ENCODE results near the gene DIO1.
"Not testable (repeated sequence)": the region's sequence is repeated elsewhere in the genome, so short reads cannot be mapped to it uniquely, and the experiment has no call there.

DNA sequence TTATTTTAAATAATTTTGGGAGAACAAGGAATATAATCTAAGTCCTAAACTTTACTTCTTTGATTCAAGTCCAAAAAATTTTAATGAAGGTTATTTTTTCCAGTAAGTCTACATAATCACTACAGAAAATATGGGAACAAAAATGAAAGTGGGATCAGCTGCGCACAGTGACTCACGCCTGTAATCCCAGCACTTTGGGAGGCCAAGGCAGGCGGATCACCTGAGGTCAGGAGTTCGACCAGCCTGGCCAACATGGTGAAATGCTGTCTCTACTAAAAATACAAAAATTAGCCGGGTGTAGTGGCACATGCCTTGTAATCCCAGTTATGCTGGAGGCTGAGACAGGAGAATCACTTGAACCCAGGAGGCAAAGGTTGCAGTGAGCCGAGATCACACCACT is 10.4 kb upstream of the DIO1 start:
- not testable (repeated sequence) for TF ChIP-seq POLR2AphosphoS5 (IDR thresholded peaks at IDR 0.05); POLR2A (IDR thresholded peaks at IDR 0.05; ENCODE audit: low read depth)
- TF ChIP-seq, protein P1, sequence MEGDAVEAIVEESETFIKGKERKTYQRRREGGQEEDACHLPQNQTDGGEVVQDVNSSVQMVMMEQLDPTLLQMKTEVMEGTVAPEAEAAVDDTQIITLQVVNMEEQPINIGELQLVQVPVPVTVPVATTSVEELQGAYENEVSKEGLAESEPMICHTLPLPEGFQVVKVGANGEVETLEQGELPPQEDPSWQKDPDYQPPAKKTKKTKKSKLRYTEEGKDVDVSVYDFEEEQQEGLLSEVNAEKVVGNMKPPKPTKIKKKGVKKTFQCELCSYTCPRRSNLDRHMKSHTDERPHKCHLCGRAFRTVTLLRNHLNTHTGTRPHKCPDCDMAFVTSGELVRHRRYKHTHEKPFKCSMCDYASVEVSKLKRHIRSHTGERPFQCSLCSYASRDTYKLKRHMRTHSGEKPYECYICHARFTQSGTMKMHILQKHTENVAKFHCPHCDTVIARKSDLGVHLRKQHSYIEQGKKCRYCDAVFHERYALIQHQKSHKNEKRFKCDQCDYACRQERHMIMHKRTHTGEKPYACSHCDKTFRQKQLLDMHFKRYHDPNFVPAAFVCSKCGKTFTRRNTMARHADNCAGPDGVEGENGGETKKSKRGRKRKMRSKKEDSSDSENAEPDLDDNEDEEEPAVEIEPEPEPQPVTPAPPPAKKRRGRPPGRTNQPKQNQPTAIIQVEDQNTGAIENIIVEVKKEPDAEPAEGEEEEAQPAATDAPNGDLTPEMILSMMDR (IDR thresholded peaks at IDR 0.05) = not testable (repeated sequence)

Data from esophagus muscularis mucosa (tissue), 3 donors.